ENCODE data around the gene AHRR. TPM values are rescaled to one million over a fixed set of nuclear protein-coding genes. Genes with fewer than 3 reads are reported as not detected.
"Not testable (repeated sequence)": the region's sequence is repeated elsewhere in the genome, so short reads cannot be mapped to it uniquely, and the experiment has no call there.

AHRR gene
- total RNA-seq, 1 donor from 2014 or later = 18.7 TPM

- intact Hi-C loops (cut with micrococcal nuclease) = no loop called here
Measured at GRCh38 chr5:481347-481746, 159.8 kb downstream of the AHRR start.

- intact Hi-C loops (cut with micrococcal nuclease) = no loop called here
Measured at GRCh38 chr5:482021-482420, 160.5 kb downstream of the AHRR start.

GRCh38 chr5:482506-482905 is 161.0 kb downstream of the AHRR start:
- intact Hi-C loops (cut with micrococcal nuclease) = no loop called here

GRCh38 chr5:483011-483410 is 161.5 kb downstream of the AHRR start:
- intact Hi-C loops (cut with micrococcal nuclease) = no loop called here

GRCh38 chr5:483434-484140 is 162.1 kb downstream of the AHRR start:
- intact Hi-C loops (cut with micrococcal nuclease) = no loop called here

GRCh38 chr5:484556-484955 is 163.0 kb downstream of the AHRR start:
- intact Hi-C loops (cut with micrococcal nuclease) = no loop called here

GRCh38 chr5:485113-485945 is 163.8 kb downstream of the AHRR start:
- intact Hi-C loops (cut with micrococcal nuclease) = no loop called here

GRCh38 chr5:485946-486491 is 164.5 kb downstream of the AHRR start:
- intact Hi-C loops (cut with micrococcal nuclease) = no loop called here

- intact Hi-C loops (cut with micrococcal nuclease) = not testable (repeated sequence)
Measured at GRCh38 chr5:486597-486996, 165.1 kb downstream of the AHRR start.

Other genes starting within 250 kb of the AHRR start
- gene PLEKHG4B, start 229.5 kb upstream of the AHRR start, total RNA-seq = not detected in 2 replicates
- not detected in 2 replicates for gene LRRC14B, start 130.2 kb upstream of the AHRR start, total RNA-seq
- 6.0 and 6.2 TPM in 2 replicates for gene CCDC127, start 103.6 kb upstream of the AHRR start, total RNA-seq
- gene SDHA, start 103.4 kb upstream of the AHRR start, total RNA-seq = 133 and 144 TPM in 2 replicates
- gene PDCD6, start 50.1 kb upstream of the AHRR start, total RNA-seq = 90.9 and 91.3 TPM in 2 replicates
- gene EXOC3, start 121.5 kb downstream of the AHRR start, total RNA-seq = 82.9 and 89.9 TPM in 2 replicates
- gene SLC9A3, start 202.7 kb downstream of the AHRR start, total RNA-seq = 1.3 and 1.5 TPM in 2 replicates

Measured in T-helper 1 cell treated with Interleukin-12 subunit alpha and Interleukin-12 subunit beta and Interleukin-4 antibody, amounts not matched to agents 30 ng/mL and 1 ng/mL, for 36 hours (primary cell).